Caki2 (cell line): ENCODE results near the gene NFE2L3. TPM values are rescaled to one million over a fixed set of nuclear protein-coding genes. Genes with fewer than 3 reads are reported as not detected.
"Not testable (repeated sequence)": the region's sequence is repeated elsewhere in the genome, so short reads cannot be mapped to it uniquely, and the experiment has no call there.

Experiments used
- DNase-seq: peaks from one replicate; pipeline ENCODE4 v3.0.0-alpha.2; 2015; ENCODE audit warnings: low read depth
- in situ Hi-C: cut with HindIII; loops from 2 replicates; pipeline ENCODE4 v1.10.0; 2016; ENCODE audit warnings: low sequenced_read_pairs, low pct_unique_long_range_greater_than_20kb, mixed read lengths
- total RNA-seq: library from RNA; depleted of rRNA; stranded (reverse); fragments of >200 nt; shearing (Covaris generic); gene quantifications from 2 replicates; pipeline ENCODE4 v1.2.3, GENCODE V29; 2014; ENCODE audit warnings: low replicate concordance; rRNA removed

NFE2L3 gene
- total RNA-seq: 88.0 and 99.4 TPM in 2 replicates

- peak; percentile 82 for DNase-seq
- in situ Hi-C loops: no loop called here
These were observed at the start of gene NFE2L3 for GRCh38 chr7:26151953-26152781. Gene NFE2L3 (plus strand): TSS chr7:26152198. CDS start chr7:26152499, 301 bp downstream.

- DNase-seq: no peak
- in situ Hi-C loops: no loop called here
These were observed 48.4 kb upstream of the NFE2L3 start for GRCh38 chr7:26103596-26103995.

DNA sequence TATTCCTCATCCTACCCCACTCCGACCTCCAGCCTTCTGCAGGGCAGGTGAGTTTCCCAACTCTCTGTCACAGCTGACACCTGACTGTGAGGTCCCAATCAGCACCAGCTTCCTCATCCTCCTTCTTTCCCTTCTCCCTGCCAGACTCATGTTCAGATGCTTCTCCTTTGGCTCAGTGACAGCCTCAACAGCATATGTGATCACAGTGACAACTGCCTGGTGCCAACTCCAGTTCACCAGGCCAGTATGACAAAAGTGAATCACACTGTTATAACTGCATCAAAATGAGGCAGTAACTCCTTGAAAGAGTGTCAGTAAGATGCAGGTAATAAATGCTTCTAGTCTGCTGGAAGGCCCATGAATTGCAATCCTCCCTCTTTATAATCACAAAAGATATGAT is 46.8 kb upstream of the NFE2L3 start:
- no peak for DNase-seq
- in situ Hi-C loops: no loop called here

GRCh38 chr7:26105931-26106330 is 46.1 kb upstream of the NFE2L3 start:
- in situ Hi-C loops: no loop called here

DNA sequence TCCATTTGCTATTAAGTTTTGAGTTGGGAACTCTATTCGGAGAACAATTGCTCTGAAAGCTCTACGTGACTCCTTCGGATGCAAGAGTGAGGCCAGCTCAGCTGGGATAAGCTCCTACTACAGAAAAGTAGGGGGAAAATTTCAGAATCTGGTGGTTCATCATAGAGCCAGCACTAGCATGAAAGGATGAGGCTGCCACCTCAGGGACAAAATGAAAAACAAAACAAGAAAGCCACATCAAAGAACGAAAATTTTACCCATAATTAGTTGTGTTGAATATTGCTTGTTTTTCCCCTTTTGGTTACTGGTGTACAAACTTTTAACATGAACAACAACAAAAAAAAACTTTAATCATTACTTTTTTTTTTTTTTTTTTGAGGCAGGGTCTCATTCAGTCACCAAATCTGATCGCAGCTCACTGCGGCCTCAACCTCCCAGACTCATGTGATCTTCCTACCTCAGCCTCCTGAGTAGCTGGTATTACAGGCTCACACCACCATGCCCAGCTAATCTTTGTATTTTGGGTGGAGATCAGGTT is 39.7 kb upstream of the NFE2L3 start:
- in situ Hi-C loops: no loop called here

More at GRCh38 chr7:26105931-26106330, 46.1 kb upstream of the NFE2L3 start:
- no peak for DNase-seq

GRCh38 chr7:26115650-26116049 is 36.3 kb upstream of the NFE2L3 start:
- no peak for DNase-seq
- in situ Hi-C loops: no loop called here

More for the DNA sequence above, 39.7 kb upstream of the NFE2L3 start:
- no peak for DNase-seq

DNA sequence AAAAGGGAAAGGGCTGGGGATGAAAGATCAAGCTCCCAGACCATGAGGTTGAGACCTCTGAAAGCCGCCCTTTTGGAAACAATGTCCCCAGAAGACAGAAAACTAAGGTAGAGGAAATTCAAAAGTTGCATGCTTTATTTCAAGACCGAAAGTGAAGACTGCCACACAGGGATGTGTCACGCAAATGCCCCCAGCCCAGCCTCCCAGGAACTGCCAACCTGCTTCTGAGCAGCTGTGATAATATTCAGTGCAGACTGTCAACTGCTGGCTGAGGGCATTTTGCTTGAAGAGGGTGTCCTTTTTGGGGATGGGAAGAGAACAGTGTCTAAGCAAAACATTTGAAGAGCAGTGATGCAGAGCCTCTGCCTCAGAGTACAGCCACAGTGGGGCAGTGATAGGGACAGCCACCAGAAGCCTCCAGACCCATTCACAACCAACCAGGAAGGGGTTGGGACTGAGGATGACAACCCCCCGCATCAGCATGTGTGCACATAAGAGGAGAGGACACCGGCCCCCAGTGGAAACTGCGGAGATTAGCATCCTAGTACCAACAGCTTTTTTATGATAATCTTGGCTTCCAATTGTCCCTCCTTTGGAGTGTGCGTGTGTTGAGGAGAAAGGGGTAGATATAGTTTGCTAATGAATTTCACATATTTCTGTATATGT is 34.7 kb upstream of the NFE2L3 start:
- in situ Hi-C loops: no loop called here
- DNase-seq: no peak

DNA sequence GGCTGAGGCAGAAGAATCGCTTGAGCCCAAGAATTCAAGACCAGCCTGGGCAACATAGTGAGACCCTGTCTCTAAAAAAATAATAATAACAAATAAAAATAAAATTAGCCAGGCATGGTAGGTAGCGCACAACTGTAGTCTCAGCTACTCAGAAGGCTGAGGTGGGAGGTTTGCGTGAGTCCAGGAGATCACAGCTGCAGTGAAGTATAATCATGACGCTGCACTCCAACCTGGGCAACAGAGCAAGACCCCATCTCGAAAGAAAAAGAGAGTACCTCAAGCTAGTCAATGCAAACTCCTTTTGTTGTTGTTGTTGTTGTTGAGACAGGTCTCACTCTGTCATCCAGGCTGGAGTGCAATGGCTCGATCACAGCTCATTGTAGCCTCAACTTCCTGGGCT is 34.0 kb upstream of the NFE2L3 start:
- in situ Hi-C loops: no loop called here
- no peak for DNase-seq

GRCh38 chr7:26122745-26123144 is 29.3 kb upstream of the NFE2L3 start:
- DNase-seq: no peak
- in situ Hi-C loops: no loop called here

GRCh38 chr7:26124775-26125174 is 27.2 kb upstream of the NFE2L3 start:
- DNase-seq, in situ Hi-C loops: not testable (repeated sequence)

DNA sequence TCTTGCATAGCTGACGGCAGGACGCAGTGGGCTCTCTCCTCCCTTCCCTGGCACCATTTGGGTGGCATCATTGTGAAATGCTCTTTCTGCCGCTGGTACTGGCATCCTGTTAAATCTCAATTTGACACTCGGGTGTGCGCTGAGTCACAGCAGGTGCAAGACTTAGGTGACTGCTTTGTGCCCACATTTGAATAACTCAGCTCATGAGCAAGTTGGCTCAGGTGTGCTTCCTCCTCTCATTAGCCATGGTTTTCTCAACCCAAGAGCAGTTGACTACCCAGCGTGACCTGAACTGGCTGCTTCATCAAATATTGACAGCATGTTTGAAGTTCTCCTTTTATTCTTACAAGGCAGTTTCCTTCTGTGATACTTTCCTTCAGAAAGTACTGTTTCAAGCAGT is 24.6 kb upstream of the NFE2L3 start:
- no peak for DNase-seq
- in situ Hi-C loops: no loop called here

- in situ Hi-C loops: no loop called here
- DNase-seq: no peak
These were observed 20.9 kb upstream of the NFE2L3 start for GRCh38 chr7:26131056-26131589.

DNA sequence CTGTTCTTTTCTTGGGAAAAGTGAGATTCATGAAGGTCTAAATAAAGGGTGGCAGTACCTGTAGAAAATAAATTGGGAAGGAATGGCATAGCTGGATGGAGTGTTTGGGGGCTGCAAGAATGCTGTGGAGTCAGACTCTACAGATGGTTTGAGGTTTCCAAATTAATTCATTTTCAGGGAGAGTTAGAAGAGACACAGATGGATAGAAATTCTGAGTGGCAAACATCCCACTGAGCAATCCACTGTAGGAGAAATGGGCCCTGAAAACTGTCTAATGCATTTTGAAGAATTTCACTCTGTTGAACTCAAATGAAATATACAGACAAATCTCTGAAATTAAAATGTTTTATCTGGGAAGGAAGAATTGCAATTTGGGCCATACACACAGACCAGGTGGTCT is 16.9 kb upstream of the NFE2L3 start:
- in situ Hi-C loops: no loop called here
- DNase-seq: no peak

GRCh38 chr7:26135551-26135950 is 16.4 kb upstream of the NFE2L3 start:
- DNase-seq: no peak
- in situ Hi-C loops: no loop called here

DNA sequence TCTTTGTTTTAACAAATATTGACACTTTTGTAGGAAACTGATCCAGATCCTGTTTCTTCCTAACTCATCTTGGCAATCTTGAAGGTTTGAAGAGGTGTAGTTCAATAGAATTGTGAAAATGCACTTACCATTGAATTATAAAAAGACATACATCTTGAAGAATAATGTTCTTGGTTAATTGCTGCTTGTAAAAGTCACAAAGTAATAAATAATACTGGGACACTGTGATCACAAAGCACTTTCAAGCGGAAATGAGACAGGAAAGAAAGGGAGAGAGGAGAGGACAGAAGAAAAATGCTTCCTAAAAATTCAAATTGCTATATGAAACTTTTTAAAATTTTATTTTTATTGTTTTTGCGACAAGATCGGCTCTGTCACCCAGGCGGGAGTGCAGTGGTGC is 15.2 kb upstream of the NFE2L3 start:
- in situ Hi-C loops: no loop called here
- DNase-seq: no peak

GRCh38 chr7:26140380-26140779 is 11.6 kb upstream of the NFE2L3 start:
- in situ Hi-C loops: no loop called here
- DNase-seq: no peak

DNA sequence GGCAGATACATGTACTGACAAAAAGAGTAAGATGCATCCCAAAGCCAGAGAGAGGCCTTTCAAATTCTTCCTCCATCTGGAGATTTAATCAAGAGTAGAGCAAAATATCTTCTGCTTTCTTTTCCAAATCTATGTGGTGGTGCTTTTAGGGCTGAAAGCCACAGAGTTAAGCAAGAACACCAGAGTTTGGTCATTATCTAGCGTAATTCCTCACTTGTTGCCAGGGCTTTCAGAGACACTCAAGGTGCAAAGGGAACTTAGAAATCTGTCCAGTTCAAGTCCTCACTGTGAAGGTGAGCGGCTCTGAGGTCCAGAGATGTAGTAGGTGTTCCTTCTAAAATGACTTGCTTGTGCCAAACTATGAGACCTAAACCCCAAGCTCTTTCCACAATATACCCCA is 10.9 kb upstream of the NFE2L3 start:
- DNase-seq: no peak
- in situ Hi-C loops: no loop called here

DNA sequence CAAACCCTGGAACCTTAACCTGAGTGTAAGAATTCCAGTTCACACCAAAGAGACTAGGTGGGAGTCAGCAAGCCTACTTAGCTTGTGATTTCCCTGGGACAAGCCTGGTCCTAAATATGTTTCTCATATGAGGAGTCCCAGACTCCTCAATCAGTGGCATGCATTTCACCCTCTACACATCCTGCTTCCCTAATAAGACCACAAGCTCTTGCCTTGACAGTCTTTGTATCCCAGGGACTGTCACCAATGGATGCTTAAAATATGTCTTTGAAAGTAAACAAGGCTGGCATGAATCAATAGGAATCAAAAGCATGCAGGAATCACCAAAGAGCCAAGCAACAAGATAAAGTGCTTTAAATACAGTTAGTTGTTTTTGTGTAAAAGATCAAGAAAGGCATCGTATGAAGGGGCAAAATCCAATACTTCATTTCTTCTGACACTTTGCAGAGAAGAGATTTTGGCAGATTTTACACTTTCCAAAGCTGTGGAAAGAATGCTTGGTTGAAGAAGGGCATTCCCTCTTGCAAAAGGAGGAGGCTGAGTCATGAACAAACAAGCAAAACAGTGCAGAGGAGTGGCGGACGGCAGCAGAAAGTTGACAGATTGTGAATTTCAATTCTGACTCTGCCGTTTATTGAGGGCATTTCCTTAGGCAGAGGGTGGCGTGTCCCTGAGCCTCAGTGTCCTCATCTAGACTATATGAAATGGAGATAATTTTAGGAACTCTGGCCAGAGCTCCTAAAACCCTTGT is 8.5 kb upstream of the NFE2L3 start:
- in situ Hi-C loops: no loop called here
- peak; percentile 35 for DNase-seq
